Endothelial cell of umbilical vein (primary cell): ENCODE measurements around the gene PALD1. TPM values are rescaled to one million over a fixed set of nuclear protein-coding genes. Genes with fewer than 3 reads are reported as not detected.

Source experiments
- BruUV-seq: library from RNA; stranded (reverse); fragments of 400-500 nt; replicated peaks from 2 replicates; lab custom pipeline; 2021; lab: Mats Ljungman, UMichigan
- CTCF ChIA-PET: fragments of 300-600, 350-600 bp; sonication (Branson Sonifier 250); formaldehyde crosslinking; loops from one replicate; lab custom pipeline; 2021; ENCODE audit warnings: antibody characterized with exemption, inconsistent platforms; lab: Charles Lee
- POLR2A ChIA-PET: fragments of 300-600, 350-600 bp; sonication (Branson Sonifier 250); formaldehyde crosslinking; loops from one replicate; lab custom pipeline; 2021; ENCODE audit warnings: antibody characterized with exemption, inconsistent platforms; lab: Charles Lee
- DNase-seq: peaks from one replicate; pipeline ENCODE4 v3.0.0-alpha.2; 2011; ENCODE audit warnings: low read depth, low spot score
- FAIRE-seq: peaks from 2 replicates; lab custom pipeline; 2011; peaks lifted over from hg19 to GRCh38; lab: Jason Lieb, UNC
- H2AFZ ChIP-seq: 2 replicates; pipeline ENCODE4 v1.6.0; 2012; ENCODE audit warnings: low read depth, low read length, control low read depth, inconsistent platforms
- H3K27ac ChIP-seq: 2 replicates; pipeline ENCODE4 v1.5.1; 2011; ENCODE audit warnings: low read depth, mild to moderate bottlenecking, control low read depth, low read length, moderate library complexity; ENCODE audit not compliant: insufficient read depth
- H3K27me3 ChIP-seq, 2 experiments: 2 replicates each; pipeline versions ENCODE4 v1.6.0 to v1.6.1; 2011; ENCODE audit warnings: low read length in 2 of 2, mixed read lengths in 1 of 2; ENCODE audit not compliant: control insufficient read depth in 2 of 2, insufficient read depth in 2 of 2
- H3K36me3 ChIP-seq, 2 experiments: 2 replicates in 1 of 2; 3 replicates in 1 of 2; pipeline ENCODE4 v1.5.1; 2011; ENCODE audit warnings: low read length in 2 of 2, mild to moderate bottlenecking in 1 of 2, moderate library complexity in 1 of 2; ENCODE audit not compliant: control insufficient read depth in 2 of 2, insufficient read depth in 2 of 2; ENCODE audit errors: extremely low read depth in 1 of 2
- H3K4me1 ChIP-seq: 3 replicates; pipeline ENCODE4 v1.5.1; 2011; ENCODE audit warnings: mild to moderate bottlenecking, low read length; ENCODE audit not compliant: control insufficient read depth, insufficient read depth; ENCODE audit errors: extremely low read depth
- H3K4me2 ChIP-seq: 2 replicates; pipeline ENCODE4 v1.6.1; 2011; ENCODE audit warnings: low read length, control low read depth, mixed read lengths; ENCODE audit not compliant: insufficient read depth
- H3K4me3 ChIP-seq, 3 experiments: fragments of 200-600 bp in 1 of 3; sonication (generic), shearing (Covaris generic) in 1 of 3; replicated peaks in 1 of 3; 2 replicates each; pipeline ENCODE4 v1.5.1; 2011 to 2016; ENCODE audit warnings: control low read depth in 3 of 3, low read length in 3 of 3, mild to moderate bottlenecking in 2 of 3, inconsistent platforms in 1 of 3, low read depth in 1 of 3, moderate library complexity in 1 of 3; ENCODE audit not compliant: insufficient read depth in 1 of 3
- H3K79me2 ChIP-seq: 2 replicates; pipeline ENCODE4 v1.6.0; 2012; ENCODE audit warnings: low read length, inconsistent platforms; ENCODE audit not compliant: control insufficient read depth, insufficient read depth
- H3K9ac ChIP-seq: replicated peaks from 2 replicates; pipeline ENCODE3; 2011; ENCODE audit warnings: low read length, control low read depth; ENCODE audit not compliant: insufficient read depth; ENCODE audit errors: extremely low read depth
- H3K9me1 ChIP-seq: replicated peaks from 3 replicates; pipeline ENCODE4 v1.6.0; 2011; ENCODE audit warnings: mild to moderate bottlenecking, low read length; ENCODE audit not compliant: control insufficient read depth, insufficient read depth; ENCODE audit errors: extremely low read depth
- H3K9me3 ChIP-seq: replicated peaks from 2 replicates; pipeline ENCODE4 v1.5.1; 2012; ENCODE audit warnings: low read length, inconsistent platforms; ENCODE audit not compliant: control insufficient read depth, insufficient read depth
- H4K20me1 ChIP-seq: replicated peaks from 2 replicates; pipeline ENCODE3; 2011; ENCODE audit warnings: mild to moderate bottlenecking, low read length; ENCODE audit not compliant: control insufficient read depth, insufficient read depth; ENCODE audit errors: extremely low read depth
- EZH2 ChIP-seq: IDR thresholded peaks from 2 replicates; pipeline ENCODE4 v1.6.1; 2012; ENCODE audit warnings: borderline replicate concordance, low read depth, mild to moderate bottlenecking, moderate library complexity, low read length, inconsistent platforms; ENCODE audit not compliant: severe bottlenecking
- FOS ChIP-seq: IDR thresholded peaks from 2 replicates; pipeline ENCODE4 v1.6.1; 2011; ENCODE audit warnings: mild to moderate bottlenecking, low read length, moderate library complexity, borderline replicate concordance; ENCODE audit not compliant: insufficient read depth
- GATA2 ChIP-seq: IDR thresholded peaks from 2 replicates; pipeline ENCODE4 v1.7.0; 2011; ENCODE audit warnings: low read depth, mild to moderate bottlenecking, moderate library complexity, mixed read lengths, low read length; ENCODE audit not compliant: insufficient read length, insufficient read depth
- JUN ChIP-seq: IDR thresholded peaks from 2 replicates; pipeline ENCODE4 v1.6.1; 2011; ENCODE audit warnings: borderline replicate concordance, low read depth; ENCODE audit not compliant: insufficient read length, insufficient read depth
- MYC ChIP-seq: IDR thresholded peaks from one replicate; pipeline ENCODE4 v1.6.1; 2011; ENCODE audit warnings: mild to moderate bottlenecking, low read depth, low read length
- POLR2A ChIP-seq: IDR thresholded peaks from 2 replicates; pipeline ENCODE4 v1.6.1; 2012; ENCODE audit warnings: low read depth, mild to moderate bottlenecking, control low read depth, low read length
- POLR2AphosphoS5 ChIP-seq: IDR thresholded peaks from 2 replicates; pipeline ENCODE4 v1.6.1; 2012; ENCODE audit warnings: low read depth, mild to moderate bottlenecking, control low read depth, low read length, moderate library complexity; ENCODE audit not compliant: insufficient read depth
- dilution Hi-C: fragments of 300-500 bp; cut with MboI; formaldehyde crosslinking; loops from one replicate; pipeline ENCODE4 v1.15.0; 2019; ENCODE audit warnings: low sequenced_read_pairs; ENCODE audit not compliant: extremely low pct_ligation_motif_present
- intact Hi-C: fragments of 100-400 bp; cut with micrococcal nuclease; formaldehyde crosslinking; loops from one replicate; pipeline ENCODE4 v1.10.0; 2022
- polyA plus RNA-seq, 4 experiments: library from polyadenylated mRNA; depleted of rRNA in 3 of 4; stranded (reverse) in 3 of 4; unstranded in 1 of 4; fragments of >200 nt; gene quantifications; 2 replicates each; pipeline versions ENCODE4 v1.2.1 to v1.2.3, GENCODE V29; 2011 to 2012; ENCODE audit warnings: missing spikeins in 1 of 4
- total RNA-seq: library from RNA; stranded (reverse); gene quantifications from 2 replicates; pipeline ENCODE4 v1.2.3, GENCODE V29; 2021
- TF ChIP-seq, protein P1 (sequence below), 2 donors: IDR thresholded peaks; 1 replicate in 1 of 2; 2 replicates in 1 of 2; pipeline ENCODE4 v1.5.1; 2011; ENCODE audit warnings: low read length in 2 of 2, mild to moderate bottlenecking in 2 of 2, moderate library complexity in 2 of 2, control low read depth in 1 of 2, inconsistent platforms in 1 of 2, low read depth in 1 of 2; ENCODE audit not compliant: insufficient read depth in 1 of 2; ENCODE audit errors: extremely low read depth in 1 of 2
- TF ChIP-seq, protein P2 (sequence below): IDR thresholded peaks from 2 replicates; pipeline ENCODE4 v1.6.1; 2011; ENCODE audit not compliant: insufficient read depth, insufficient read length

The PALD1 gene
- total and polyA plus RNA-seq, 2 donors (not counting 3 experiments of a cell fraction or from before 2014, with no cell fraction given), result 16.6 to 73.3 TPM

DNA sequence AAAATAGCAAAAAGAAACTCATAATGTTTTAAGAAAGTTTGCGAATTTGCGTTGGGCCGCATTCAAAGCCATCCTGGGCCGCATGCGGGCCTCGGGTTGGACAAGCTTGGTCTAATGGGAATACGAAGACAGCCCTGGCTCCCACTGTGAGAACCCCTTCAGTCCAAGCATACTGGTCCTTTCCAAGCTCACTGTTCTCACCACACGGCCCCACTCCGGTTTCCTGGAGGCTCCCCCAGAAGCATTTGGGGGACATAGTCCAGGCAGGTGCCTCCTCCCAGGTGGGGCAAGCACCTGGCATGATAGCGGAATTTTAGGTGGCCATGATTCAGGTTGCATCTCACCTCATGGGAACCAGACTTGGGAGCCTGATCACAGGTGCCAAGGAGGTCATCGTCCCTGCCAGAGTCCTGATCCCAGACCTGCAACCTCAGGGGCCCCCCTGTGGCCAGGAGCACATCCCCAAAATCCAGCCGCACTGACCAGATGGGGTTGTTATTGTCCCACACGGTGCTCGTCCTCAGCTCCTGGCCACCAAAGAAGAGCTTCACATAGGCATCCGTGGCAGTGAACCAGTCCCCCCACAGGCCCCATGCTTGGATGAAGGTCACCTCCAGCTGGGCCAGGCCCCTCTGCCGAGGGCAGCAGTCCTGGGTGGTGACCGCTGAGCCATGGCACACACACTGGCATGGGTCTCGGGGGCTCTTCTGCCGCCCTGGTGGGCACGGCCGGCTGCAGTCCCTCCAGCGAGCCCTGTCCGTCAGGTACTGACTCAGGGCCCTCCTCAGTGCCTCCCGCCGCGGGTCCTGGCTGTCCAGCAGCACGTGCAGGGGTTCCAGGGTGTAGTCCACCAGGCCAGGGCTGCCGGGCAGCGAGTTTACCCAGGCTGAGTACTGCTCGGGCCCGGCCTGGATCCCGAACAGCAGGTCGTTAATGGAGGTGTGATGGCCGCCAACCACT, 119.6 kb downstream of the PALD1 start:
- dilution Hi-C loops, result no loop called here
- no peak overlapping the region for H3K9ac ChIP-seq
- intact Hi-C loops, result no loop called here
- POLR2A ChIA-PET, result no interaction called here
- no peak overlapping the region for H3K27ac ChIP-seq
- no peak overlapping the region for H3K4me2 ChIP-seq
- DNase-seq (no peak), FAIRE-seq (no peak)
- TF ChIP-seq FOS (no peak), MYC (no peak), POLR2A (no peak), POLR2AphosphoS5 (no peak), GATA2 (no peak), EZH2 (no peak), JUN (no peak)
- TF ChIP-seq, protein P1, sequence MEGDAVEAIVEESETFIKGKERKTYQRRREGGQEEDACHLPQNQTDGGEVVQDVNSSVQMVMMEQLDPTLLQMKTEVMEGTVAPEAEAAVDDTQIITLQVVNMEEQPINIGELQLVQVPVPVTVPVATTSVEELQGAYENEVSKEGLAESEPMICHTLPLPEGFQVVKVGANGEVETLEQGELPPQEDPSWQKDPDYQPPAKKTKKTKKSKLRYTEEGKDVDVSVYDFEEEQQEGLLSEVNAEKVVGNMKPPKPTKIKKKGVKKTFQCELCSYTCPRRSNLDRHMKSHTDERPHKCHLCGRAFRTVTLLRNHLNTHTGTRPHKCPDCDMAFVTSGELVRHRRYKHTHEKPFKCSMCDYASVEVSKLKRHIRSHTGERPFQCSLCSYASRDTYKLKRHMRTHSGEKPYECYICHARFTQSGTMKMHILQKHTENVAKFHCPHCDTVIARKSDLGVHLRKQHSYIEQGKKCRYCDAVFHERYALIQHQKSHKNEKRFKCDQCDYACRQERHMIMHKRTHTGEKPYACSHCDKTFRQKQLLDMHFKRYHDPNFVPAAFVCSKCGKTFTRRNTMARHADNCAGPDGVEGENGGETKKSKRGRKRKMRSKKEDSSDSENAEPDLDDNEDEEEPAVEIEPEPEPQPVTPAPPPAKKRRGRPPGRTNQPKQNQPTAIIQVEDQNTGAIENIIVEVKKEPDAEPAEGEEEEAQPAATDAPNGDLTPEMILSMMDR (IDR thresholded peaks at IDR 0.05; ENCODE audit: extremely low read depth in 1 of 2, insufficient read depth in 1 of 2, low read depth in 1 of 2, low read length in 2 of 2), result no peak
- TF ChIP-seq, protein P2, sequence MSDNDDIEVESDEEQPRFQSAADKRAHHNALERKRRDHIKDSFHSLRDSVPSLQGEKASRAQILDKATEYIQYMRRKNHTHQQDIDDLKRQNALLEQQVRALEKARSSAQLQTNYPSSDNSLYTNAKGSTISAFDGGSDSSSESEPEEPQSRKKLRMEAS, result no peak
- H3K27me3 ChIP-seq, result peaks cover 3% of the 10 kb centered on the region in 2 experiments
- no peak overlapping the region for H3K4me3 ChIP-seq
- no peaks in the 10 kb centered on the region for H4K20me1 ChIP-seq
- no peaks in the 10 kb centered on the region for H3K79me2 ChIP-seq
- no peak overlapping the region for H2AFZ ChIP-seq
- H3K4me1 ChIP-seq, result no peaks in the 10 kb centered on the region
- H3K36me3 ChIP-seq, result no peaks in the 10 kb centered on the region
- BruUV-seq, result no TSS peak
- H3K9me3 ChIP-seq, result no peaks in the 10 kb centered on the region
- CTCF ChIA-PET, result no interaction called here
- no peaks in the 10 kb centered on the region for H3K9me1 ChIP-seq
